Neural crest cell (in vitro differentiated cells): ENCODE results near the gene FAT1. TPM values are rescaled to one million over a fixed set of nuclear protein-coding genes. Genes with fewer than 3 reads are reported as not detected.
A peak's percentile ranks its signal among the peaks of the same experiment; 100 is the strongest.

ENCODE experiments used
- DNase-seq: peaks from one replicate; pipeline ENCODE4 v3.0.0; 2021; ENCODE audit warnings: low read depth, mixed read lengths, low spot score
- H3K27ac Mint-ChIP-seq: one replicate; pipeline ENCODE4 v1.8.0; 2021; ENCODE audit warnings: mild to moderate bottlenecking, mixed read lengths; ENCODE audit not compliant: unreplicated experiment
- H3K27me3 Mint-ChIP-seq: 2 replicates; pipeline ENCODE4 v1.8.0; 2021; ENCODE audit warnings: low read depth, mild to moderate bottlenecking, mixed read lengths
- H3K36me3 Mint-ChIP-seq: 2 replicates; pipeline ENCODE4 v1.8.0; 2021; ENCODE audit warnings: low read depth, mild to moderate bottlenecking, mixed read lengths
- H3K4me1 Mint-ChIP-seq: 2 replicates; pipeline ENCODE4 v1.8.0; 2021; ENCODE audit warnings: mixed read lengths
- H3K4me3 Mint-ChIP-seq: one replicate; pipeline ENCODE4 v1.8.0; 2021; ENCODE audit warnings: mild to moderate bottlenecking, mixed read lengths
- H3K9me3 Mint-ChIP-seq: 2 replicates; pipeline ENCODE4 v1.8.0; 2021; ENCODE audit warnings: mixed read lengths
- total RNA-seq: library from RNA; stranded (reverse); gene quantifications from 2 replicates; pipeline ENCODE4 v1.2.1, GENCODE V29; 2021
- TF ChIP-seq, protein P1 (sequence below): fragments of 200-600 bp; sonication (generic); conservative IDR thresholded peaks from 2 replicates; pipeline ENCODE4 v1.5.0; 2021; ENCODE audit warnings: antibody characterized with exemption, mild to moderate bottlenecking

The FAT1 gene
- total RNA-seq, 1 donor from 2014 or later: 130 TPM

DNA sequence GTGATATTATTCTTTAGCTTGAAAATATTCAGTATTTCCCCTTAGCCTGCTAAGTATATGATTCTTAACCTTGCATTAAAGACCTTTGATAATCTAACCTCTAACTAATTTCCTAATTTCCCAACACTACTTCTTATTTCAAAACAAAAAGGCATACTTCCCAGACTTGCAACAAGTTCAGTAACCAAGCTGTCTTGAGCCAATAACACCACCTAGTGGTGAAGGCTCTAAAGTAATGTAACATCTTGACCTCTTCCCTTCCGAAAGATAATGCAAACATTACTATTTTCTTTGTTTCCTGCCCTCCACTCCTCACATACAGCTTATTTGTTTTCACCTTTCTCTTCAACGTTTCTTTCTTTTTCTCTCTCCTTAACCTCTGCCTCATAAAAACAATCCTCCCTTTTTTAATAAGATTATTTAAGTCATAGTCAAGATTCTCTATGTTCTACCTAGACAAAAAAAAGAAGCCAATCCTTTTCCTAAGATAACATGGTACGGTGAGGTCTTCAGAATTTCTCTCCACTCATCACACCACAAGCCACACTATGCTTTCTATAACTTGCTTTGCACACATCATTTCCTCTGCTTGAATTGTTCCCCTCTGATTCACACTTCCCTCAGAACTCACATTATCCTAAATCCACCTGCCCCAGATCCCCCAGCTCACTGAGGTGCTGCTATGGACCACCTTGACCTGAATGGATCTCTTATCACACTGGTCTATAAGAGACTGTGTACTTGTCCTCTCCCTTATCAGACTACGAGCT lies 3.5 kb downstream of the FAT1 start:
- peaks cover 7% of the 10 kb centered on the region for H3K9me3 Mint-ChIP-seq
- peaks cover 25% of the 10 kb centered on the region for H3K4me1 Mint-ChIP-seq
- no peak overlapping the region for H3K4me3 Mint-ChIP-seq
- no peak overlapping the region for H3K27ac Mint-ChIP-seq
- peaks cover 22% of the 10 kb centered on the region for H3K36me3 Mint-ChIP-seq
- H3K27me3 Mint-ChIP-seq: peaks cover 5% of the 10 kb centered on the region
- TF ChIP-seq, protein P1, sequence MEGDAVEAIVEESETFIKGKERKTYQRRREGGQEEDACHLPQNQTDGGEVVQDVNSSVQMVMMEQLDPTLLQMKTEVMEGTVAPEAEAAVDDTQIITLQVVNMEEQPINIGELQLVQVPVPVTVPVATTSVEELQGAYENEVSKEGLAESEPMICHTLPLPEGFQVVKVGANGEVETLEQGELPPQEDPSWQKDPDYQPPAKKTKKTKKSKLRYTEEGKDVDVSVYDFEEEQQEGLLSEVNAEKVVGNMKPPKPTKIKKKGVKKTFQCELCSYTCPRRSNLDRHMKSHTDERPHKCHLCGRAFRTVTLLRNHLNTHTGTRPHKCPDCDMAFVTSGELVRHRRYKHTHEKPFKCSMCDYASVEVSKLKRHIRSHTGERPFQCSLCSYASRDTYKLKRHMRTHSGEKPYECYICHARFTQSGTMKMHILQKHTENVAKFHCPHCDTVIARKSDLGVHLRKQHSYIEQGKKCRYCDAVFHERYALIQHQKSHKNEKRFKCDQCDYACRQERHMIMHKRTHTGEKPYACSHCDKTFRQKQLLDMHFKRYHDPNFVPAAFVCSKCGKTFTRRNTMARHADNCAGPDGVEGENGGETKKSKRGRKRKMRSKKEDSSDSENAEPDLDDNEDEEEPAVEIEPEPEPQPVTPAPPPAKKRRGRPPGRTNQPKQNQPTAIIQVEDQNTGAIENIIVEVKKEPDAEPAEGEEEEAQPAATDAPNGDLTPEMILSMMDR: peak; percentile 68
- peak; percentile 27 for DNase-seq

GRCh38 chr4:186717556-186717955 lies 6.1 kb downstream of the FAT1 start:
- TF ChIP-seq, protein P1: no peak
- Mint-ChIP-seq H3K27ac (no peak overlapping the region), H3K27me3 (no peaks in the 10 kb centered on the region), H3K4me1 (peaks cover 17% of the 10 kb centered on the region), H3K36me3 (peaks cover 33% of the 10 kb centered on the region), H3K9me3 (peaks cover 11% of the 10 kb centered on the region), H3K4me3 (no peak overlapping the region)
- DNase-seq: no peak

DNA sequence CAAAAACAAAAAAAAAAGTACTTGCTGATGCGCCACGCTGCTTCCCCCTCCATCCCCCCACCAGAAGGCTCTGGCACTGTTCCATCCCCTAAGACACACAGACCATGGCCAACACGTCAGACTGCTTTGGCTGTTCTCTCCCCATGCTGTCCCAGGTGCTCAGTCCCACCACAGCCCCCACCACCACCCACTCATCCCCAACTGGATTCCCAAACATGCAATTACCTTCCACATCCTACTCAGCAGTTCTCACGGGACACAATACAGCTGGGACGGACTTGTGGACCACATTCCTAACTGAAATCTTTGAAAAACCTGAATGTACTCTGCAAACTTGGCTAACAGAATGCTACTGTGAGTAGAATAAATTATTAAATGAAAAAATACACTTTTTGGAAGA lies 8.6 kb downstream of the FAT1 start:
- H3K36me3 Mint-ChIP-seq: peaks cover 30% of the 10 kb centered on the region
- no peak overlapping the region for H3K27ac Mint-ChIP-seq
- TF ChIP-seq, protein P1: no peak
- H3K4me3 Mint-ChIP-seq: no peak overlapping the region
- no peaks in the 10 kb centered on the region for H3K27me3 Mint-ChIP-seq
- H3K9me3 Mint-ChIP-seq: peaks cover 11% of the 10 kb centered on the region
- peaks cover 22% of the 10 kb centered on the region for H3K4me1 Mint-ChIP-seq
- DNase-seq: no peak

DNA sequence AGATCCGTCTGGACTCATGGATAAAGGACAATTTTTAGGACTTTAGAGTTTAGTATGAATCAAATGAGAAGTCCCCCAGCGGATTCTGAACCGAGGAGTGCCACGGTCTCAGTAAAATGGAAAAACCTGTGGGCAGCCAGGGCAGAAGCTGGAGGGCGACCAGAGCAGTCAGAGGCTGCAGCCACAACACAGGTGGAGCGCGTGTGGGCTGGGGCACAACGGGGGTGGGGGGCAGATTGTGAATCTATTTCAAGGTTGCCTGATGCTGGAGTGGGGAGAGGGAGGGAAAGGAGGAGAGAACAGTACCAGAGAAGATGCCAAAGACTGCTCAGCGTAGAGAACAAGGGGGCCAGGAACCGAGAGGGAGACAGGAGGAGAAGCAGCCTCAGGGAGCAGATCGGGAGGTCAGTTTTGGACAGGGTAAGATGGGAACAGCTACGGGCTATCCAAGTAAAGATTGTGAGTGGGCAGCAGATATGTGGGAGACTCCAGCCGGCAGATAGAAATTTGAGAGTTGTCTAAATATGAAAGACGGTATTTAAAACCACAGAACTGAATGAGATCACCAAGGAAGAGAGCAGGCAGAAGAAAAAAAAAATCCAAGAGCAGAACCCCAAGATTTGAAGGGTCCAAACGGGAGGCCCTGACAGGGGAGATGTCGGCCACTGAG lies 9.5 kb downstream of the FAT1 start:
- Mint-ChIP-seq H3K36me3 (peaks cover 34% of the 10 kb centered on the region), H3K9me3 (peaks cover 11% of the 10 kb centered on the region), H3K4me3 (no peak overlapping the region), H3K27ac (no peak overlapping the region), H3K4me1 (peaks cover 22% of the 10 kb centered on the region), H3K27me3 (no peaks in the 10 kb centered on the region)
- TF ChIP-seq, protein P1: no peak
- DNase-seq: no peak

DNA sequence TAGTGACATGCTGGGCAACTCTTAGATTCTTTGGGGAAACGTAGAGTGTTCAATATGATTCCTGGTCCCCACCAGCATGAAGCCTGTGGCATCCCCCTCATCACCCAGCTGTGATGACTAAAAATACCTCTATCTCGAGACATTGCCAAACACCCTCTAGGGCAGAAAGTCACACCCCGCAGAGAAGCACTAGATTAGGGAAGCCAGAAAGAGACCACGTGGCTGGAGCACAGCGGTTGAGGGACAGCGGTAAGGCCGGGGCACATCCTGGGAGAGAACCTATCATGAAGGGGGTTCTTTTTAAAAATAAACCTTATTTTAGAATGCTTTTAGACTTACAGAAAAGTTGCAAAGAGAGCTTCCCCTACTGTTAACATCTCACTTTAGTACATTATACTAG lies 11.0 kb downstream of the FAT1 start:
- DNase-seq: no peak
- TF ChIP-seq, protein P1: no peak
- Mint-ChIP-seq H3K4me3 (no peak overlapping the region), H3K4me1 (peaks cover 22% of the 10 kb centered on the region), H3K27ac (no peak overlapping the region), H3K36me3 (peaks cover 42% of the 10 kb centered on the region), H3K9me3 (peaks cover 8% of the 10 kb centered on the region), H3K27me3 (no peaks in the 10 kb centered on the region)
